ENCODE data around the gene FBXO8. TPM values are rescaled to one million over a fixed set of nuclear protein-coding genes. Genes with fewer than 3 reads are reported as not detected.

The FBXO8 gene
- total RNA-seq, 1 experiment from 2014 or later: 22.1 TPM

GRCh38 chr4:174244441-174244840 lies 39.0 kb downstream of the FBXO8 start:
- no peak for DNase-seq (ENCODE audit: unreplicated experiment)

GRCh38 chr4:174241162-174241561 lies 42.3 kb downstream of the FBXO8 start:
- DNase-seq (ENCODE audit: unreplicated experiment): no peak
- Mint-ChIP-seq H3K4me1 (ENCODE audit: insufficient read depth, unreplicated experiment) (peaks cover 5% of the 10 kb centered on the region), H3K27me3 (ENCODE audit: insufficient read depth, unreplicated experiment) (no peaks in the 10 kb centered on the region), H3K36me3 (ENCODE audit: insufficient read depth, unreplicated experiment) (peaks cover 10% of the 10 kb centered on the region), H3K27ac (ENCODE audit: low read depth, unreplicated experiment) (no peak overlapping the region), H3K4me3 (ENCODE audit: unreplicated experiment) (no peak overlapping the region), H3K9me3 (ENCODE audit: unreplicated experiment) (no peaks in the 10 kb centered on the region)
- CTCF ChIA-PET: interaction anchor here (1.0 kb wide), 1 partner anchor 19 kb away, joined by 4 read pairs; no protein-coding TSS in a partner anchor
- intact Hi-C loops (cut with micrococcal nuclease): no loop called here
- TF ChIP-seq, protein P1, sequence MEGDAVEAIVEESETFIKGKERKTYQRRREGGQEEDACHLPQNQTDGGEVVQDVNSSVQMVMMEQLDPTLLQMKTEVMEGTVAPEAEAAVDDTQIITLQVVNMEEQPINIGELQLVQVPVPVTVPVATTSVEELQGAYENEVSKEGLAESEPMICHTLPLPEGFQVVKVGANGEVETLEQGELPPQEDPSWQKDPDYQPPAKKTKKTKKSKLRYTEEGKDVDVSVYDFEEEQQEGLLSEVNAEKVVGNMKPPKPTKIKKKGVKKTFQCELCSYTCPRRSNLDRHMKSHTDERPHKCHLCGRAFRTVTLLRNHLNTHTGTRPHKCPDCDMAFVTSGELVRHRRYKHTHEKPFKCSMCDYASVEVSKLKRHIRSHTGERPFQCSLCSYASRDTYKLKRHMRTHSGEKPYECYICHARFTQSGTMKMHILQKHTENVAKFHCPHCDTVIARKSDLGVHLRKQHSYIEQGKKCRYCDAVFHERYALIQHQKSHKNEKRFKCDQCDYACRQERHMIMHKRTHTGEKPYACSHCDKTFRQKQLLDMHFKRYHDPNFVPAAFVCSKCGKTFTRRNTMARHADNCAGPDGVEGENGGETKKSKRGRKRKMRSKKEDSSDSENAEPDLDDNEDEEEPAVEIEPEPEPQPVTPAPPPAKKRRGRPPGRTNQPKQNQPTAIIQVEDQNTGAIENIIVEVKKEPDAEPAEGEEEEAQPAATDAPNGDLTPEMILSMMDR (IDR thresholded peaks at IDR 0.05; ENCODE audit: unreplicated experiment): no peak
- no TSS peak for BruUV-seq (replicated peaks)
- POLR2A ChIA-PET: interaction anchor here (0.9 to 1.4 kb wide), 3 partner anchors 9 to 42 kb away, joined by 3 to 4 read pairs (median 3); partner anchors contain the start of gene FBXO8

More at GRCh38 chr4:174244441-174244840, 39.0 kb downstream of the FBXO8 start:
- POLR2A ChIA-PET: interaction anchor here (0.7 to 1.4 kb wide), 3 partner anchors 9 to 55 kb away, joined by 3 to 9 read pairs (median 3); partner anchors contain the start of genes CEP44 and FBXO8
- Mint-ChIP-seq H3K4me1 (ENCODE audit: insufficient read depth, unreplicated experiment) (peaks cover 5% of the 10 kb centered on the region), H3K4me3 (ENCODE audit: unreplicated experiment) (no peak overlapping the region), H3K36me3 (ENCODE audit: insufficient read depth, unreplicated experiment) (no peaks in the 10 kb centered on the region), H3K9me3 (ENCODE audit: unreplicated experiment) (no peaks in the 10 kb centered on the region), H3K27ac (ENCODE audit: low read depth, unreplicated experiment) (no peak overlapping the region), H3K27me3 (ENCODE audit: insufficient read depth, unreplicated experiment) (no peaks in the 10 kb centered on the region)
- BruUV-seq (replicated peaks): no TSS peak
- intact Hi-C loops (cut with micrococcal nuclease): no loop called here
- TF ChIP-seq, protein P1 (IDR thresholded peaks at IDR 0.05; ENCODE audit: unreplicated experiment): no peak
- CTCF ChIA-PET: interaction anchor here (0.6 to 1.9 kb wide), 2 partner anchors 22 to 825 kb away, joined by 3 to 11 read pairs; no protein-coding TSS in a partner anchor

DNA sequence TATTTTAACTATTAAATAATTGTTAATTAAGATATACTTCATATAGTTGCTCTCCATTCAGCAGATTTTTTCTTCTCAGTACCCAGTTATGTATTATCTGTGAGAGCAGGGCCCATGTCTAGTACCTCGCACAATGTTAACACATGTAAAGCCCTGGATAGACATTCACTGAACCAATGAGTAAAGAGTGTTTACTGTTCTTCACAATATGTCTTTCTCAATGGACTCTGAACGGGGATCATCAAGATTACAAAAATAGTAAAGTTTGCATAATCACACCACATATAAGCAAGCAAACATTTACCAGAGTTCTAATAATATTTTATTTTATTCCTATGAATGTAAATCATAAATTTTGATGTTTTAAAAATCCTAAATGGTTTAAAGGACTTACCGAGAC lies 47.1 kb downstream of the FBXO8 start:
- intact Hi-C loops (cut with micrococcal nuclease): no loop called here
- no peak overlapping the region for H3K27ac Mint-ChIP-seq (ENCODE audit: low read depth, unreplicated experiment)
- CTCF ChIA-PET: no interaction called here

DNA sequence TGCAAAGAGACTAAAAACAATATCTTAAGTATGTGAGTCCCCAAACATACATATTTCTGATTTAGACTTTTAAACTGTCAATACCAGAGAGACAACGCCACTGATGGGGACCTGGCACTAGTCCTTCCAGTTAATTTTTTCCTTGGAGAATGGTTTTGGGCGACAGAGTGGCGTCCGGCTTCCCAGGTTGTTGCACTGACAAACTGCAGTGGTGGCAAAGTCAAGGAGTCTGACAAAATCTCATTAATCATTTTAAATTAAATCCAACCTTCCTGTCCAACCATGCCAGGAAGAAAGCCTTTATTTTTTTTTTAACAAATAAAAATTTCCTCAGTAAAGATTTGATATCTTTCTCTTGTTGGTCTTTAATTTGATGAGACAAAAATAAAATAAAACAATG lies 52.8 kb downstream of the FBXO8 start:
- Mint-ChIP-seq H3K27me3 (ENCODE audit: insufficient read depth, unreplicated experiment) (no peaks in the 10 kb centered on the region), H3K4me3 (ENCODE audit: unreplicated experiment) (no peak overlapping the region), H3K36me3 (ENCODE audit: insufficient read depth, unreplicated experiment) (peaks cover 5% of the 10 kb centered on the region), H3K27ac (ENCODE audit: low read depth, unreplicated experiment) (no peak overlapping the region), H3K4me1 (ENCODE audit: insufficient read depth, unreplicated experiment) (no peaks in the 10 kb centered on the region), H3K9me3 (ENCODE audit: unreplicated experiment) (no peaks in the 10 kb centered on the region)
- DNase-seq (ENCODE audit: unreplicated experiment): no peak
- intact Hi-C loops (cut with micrococcal nuclease): no loop called here
- BruUV-seq (replicated peaks): no TSS peak
- ChIA-PET CTCF (interaction anchor here (1.7 kb wide), 1 partner anchor 8 kb away, joined by 7 read pairs; no protein-coding TSS in a partner anchor), POLR2A (no interaction called here)
- TF ChIP-seq, protein P1 (IDR thresholded peaks at IDR 0.05; ENCODE audit: unreplicated experiment): no peak

More for the DNA sequence above, 47.1 kb downstream of the FBXO8 start:
- Mint-ChIP-seq H3K36me3 (ENCODE audit: insufficient read depth, unreplicated experiment) (peaks cover 10% of the 10 kb centered on the region), H3K4me1 (ENCODE audit: insufficient read depth, unreplicated experiment) (no peaks in the 10 kb centered on the region), H3K4me3 (ENCODE audit: unreplicated experiment) (no peak overlapping the region), H3K9me3 (ENCODE audit: unreplicated experiment) (no peaks in the 10 kb centered on the region), H3K27me3 (ENCODE audit: insufficient read depth, unreplicated experiment) (no peaks in the 10 kb centered on the region)
- BruUV-seq (replicated peaks): no TSS peak
- TF ChIP-seq, protein P1 (IDR thresholded peaks at IDR 0.05; ENCODE audit: unreplicated experiment): no peak
- no peak for DNase-seq (ENCODE audit: unreplicated experiment)
- POLR2A ChIA-PET: interaction anchor here (2.0 kb wide), 1 partner anchor 48 kb away, joined by 5 read pairs; the partner anchor contains the start of genes CEP44 and FBXO8

Data from MCF 10A (cell line).